ENCODE measurements around the gene CRYBB1.
"Not testable (repeated sequence)": the region's sequence is repeated elsewhere in the genome, so short reads cannot be mapped to it uniquely, and the experiment has no call there.

Gene CRYBB1

GRCh38 chr22:26635117-26635516 lies 17.3 kb upstream of the CRYBB1 start:
- DNase-seq: no peak

GRCh38 chr22:26634189-26634588 lies 16.4 kb upstream of the CRYBB1 start:
- no peak for DNase-seq

- DNase-seq: no peak
Measured at GRCh38 chr22:26632422-26633155, 14.8 kb upstream of the CRYBB1 start.

- no peak for DNase-seq
Measured at GRCh38 chr22:26631282-26631681, 13.5 kb upstream of the CRYBB1 start.

- no peak for DNase-seq
Measured at GRCh38 chr22:26629988-26630761, 12.3 kb upstream of the CRYBB1 start.

GRCh38 chr22:26624803-26625202 lies 7.0 kb upstream of the CRYBB1 start:
- DNase-seq: no peak

GRCh38 chr22:26623984-26624383 lies 6.2 kb upstream of the CRYBB1 start:
- DNase-seq: no peak

GRCh38 chr22:26621663-26622062 lies 3.8 kb upstream of the CRYBB1 start, which contains the start of gene CRYBA4:
CRYBA4 (plus strand) TSS chr22:26621963; CDS start chr22:26622597, 634 bp downstream.
- no peak for DNase-seq

GRCh38 chr22:26620197-26620596 lies 2.4 kb upstream of the CRYBB1 start:
- no peak for DNase-seq

GRCh38 chr22:26619510-26619909 lies 1.7 kb upstream of the CRYBB1 start:
- no peak for DNase-seq

GRCh38 chr22:26618455-26618854 lies 628 bp upstream of the CRYBB1 start:
- no peak for DNase-seq

- no peak for DNase-seq
Measured at GRCh38 chr22:26616650-26617049, 1.2 kb downstream of the CRYBB1 start.

GRCh38 chr22:26615830-26616435 lies 1.9 kb downstream of the CRYBB1 start:
- no peak for DNase-seq

GRCh38 chr22:26615149-26615548 lies 2.7 kb downstream of the CRYBB1 start:
- no peak for DNase-seq

GRCh38 chr22:26614322-26614721 lies 3.5 kb downstream of the CRYBB1 start:
- no peak for DNase-seq

GRCh38 chr22:26613753-26614152 lies 4.1 kb downstream of the CRYBB1 start:
- not testable (repeated sequence) for DNase-seq

GRCh38 chr22:26612652-26613051 lies 5.2 kb downstream of the CRYBB1 start:
- DNase-seq: no peak

GRCh38 chr22:26610996-26611395 lies 6.8 kb downstream of the CRYBB1 start:
- DNase-seq: no peak

- DNase-seq: no peak
Measured at GRCh38 chr22:26610072-26610958, 7.5 kb downstream of the CRYBB1 start.

- DNase-seq: no peak
Measured at GRCh38 chr22:26609287-26609686, 8.5 kb downstream of the CRYBB1 start.

- no peak for DNase-seq
Measured at GRCh38 chr22:26608129-26608528, 9.7 kb downstream of the CRYBB1 start.

- DNase-seq: no peak
Measured at GRCh38 chr22:26606611-26607010, 11.2 kb downstream of the CRYBB1 start.

- no peak for DNase-seq
Measured at GRCh38 chr22:26604368-26604767, 13.5 kb downstream of the CRYBB1 start.

Data from NCI-H1092 treated with DMSO at 0.1 percent for 48 hours (cell line).